Fibroblast of mammary gland (primary cell): ENCODE data around the gene MGMT.

ENCODE experiments used
- DNase-seq: peaks from one replicate; pipeline ENCODE4 v3.0.0-alpha.2; 2010; ENCODE audit warnings: low read depth
- H3K4me3 ChIP-seq: 2 replicates; pipeline ENCODE4 v1.5.1; 2011; ENCODE audit warnings: low read depth, mild to moderate bottlenecking, low read length, moderate library complexity; ENCODE audit not compliant: control insufficient read depth
- CTCF ChIP-seq: conservative IDR thresholded peaks from 2 replicates; pipeline ENCODE4 v1.5.1; 2011; ENCODE audit warnings: low read depth, low read length, inconsistent platforms; ENCODE audit not compliant: control insufficient read depth, insufficient read depth

MGMT gene

GRCh38 chr10:129785536-129785981 lies 318.5 kb downstream of the MGMT start:
- no peak for DNase-seq
- no peak overlapping the region for H3K4me3 ChIP-seq
- no peak for TF ChIP-seq CTCF

- DNase-seq = no peak
- no peak overlapping the region for H3K4me3 ChIP-seq
- no peak for TF ChIP-seq CTCF
Measured at GRCh38 chr10:129786216-129786615, 319.2 kb downstream of the MGMT start.

- TF ChIP-seq CTCF = no peak
- DNase-seq = no peak
- no peak overlapping the region for H3K4me3 ChIP-seq
Measured at GRCh38 chr10:129787557-129787956, 320.5 kb downstream of the MGMT start.

- no peak overlapping the region for H3K4me3 ChIP-seq
- no peak for DNase-seq
- no peak for TF ChIP-seq CTCF
Measured at GRCh38 chr10:129788215-129788614, 321.2 kb downstream of the MGMT start.

GRCh38 chr10:129790715-129791446 lies 323.8 kb downstream of the MGMT start:
- no peak overlapping the region for H3K4me3 ChIP-seq
- no peak for DNase-seq
- TF ChIP-seq CTCF = no peak

- no peak overlapping the region for H3K4me3 ChIP-seq
- no peak for DNase-seq
- TF ChIP-seq CTCF = no peak
Measured at GRCh38 chr10:129792141-129792540, 325.1 kb downstream of the MGMT start.
